HG03442 (cell line): ENCODE data around the gene NRL.

ENCODE experiments used
- ATAC-seq: cut with Tn5 transposase; IDR thresholded peaks from one replicate; pipeline ENCODE4 v1.9.1; 2021; ENCODE audit warnings: mild to moderate bottlenecking, moderate library complexity; ENCODE audit not compliant: unreplicated experiment

Gene NRL

DNA sequence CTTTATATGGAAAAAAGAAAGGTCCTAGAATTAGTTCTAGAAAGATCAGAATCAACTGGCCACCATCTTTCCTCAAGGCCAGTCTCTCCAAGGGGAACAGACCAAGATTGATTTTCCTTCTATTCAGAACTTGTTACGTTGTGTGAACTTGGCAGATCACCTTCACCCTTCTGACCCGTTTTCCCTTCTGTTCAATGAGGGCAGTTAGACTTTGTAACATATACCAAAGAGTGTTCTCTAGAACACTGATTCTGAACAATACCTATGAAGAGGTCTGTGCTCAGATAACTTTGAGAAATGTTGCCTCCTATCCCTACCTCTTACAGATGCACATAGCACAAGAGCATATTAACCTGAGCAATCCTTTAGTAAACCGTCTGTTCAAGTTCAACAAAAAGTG, 31.3 kb downstream of the NRL start:
- no peak for ATAC-seq

DNA sequence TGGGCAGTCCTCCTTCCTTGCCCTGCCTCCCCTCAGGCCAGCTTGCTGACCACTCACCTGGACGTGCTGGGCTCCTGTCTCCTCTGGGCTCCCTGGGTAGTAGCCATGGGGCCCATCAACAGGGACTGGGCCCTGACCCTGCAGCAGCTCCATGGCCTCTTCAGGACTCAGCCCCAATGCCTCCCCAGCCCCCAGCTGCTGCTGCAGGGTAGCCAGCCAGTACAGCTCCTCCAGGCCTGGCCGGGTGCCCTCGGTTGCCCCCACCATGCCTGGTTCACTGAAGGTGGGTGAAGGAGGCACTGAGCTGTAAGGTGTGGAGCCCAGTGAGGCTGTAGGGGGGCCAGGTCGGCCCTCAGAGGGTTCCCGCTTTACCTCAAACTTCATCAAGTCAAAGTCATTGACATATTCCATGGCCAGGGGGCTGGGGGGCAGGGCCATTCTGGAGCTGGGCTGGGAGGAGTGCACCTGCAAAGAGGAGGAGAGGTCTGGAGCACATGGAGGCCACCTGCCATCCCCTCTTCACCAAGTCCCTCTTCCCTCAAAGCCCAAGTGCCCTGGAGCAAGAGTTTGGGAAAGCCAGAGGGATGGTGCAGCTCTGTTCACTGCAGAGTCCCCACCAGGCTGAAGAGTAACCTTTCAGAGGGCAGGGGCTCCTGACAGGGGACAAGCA, 32.2 kb downstream of the NRL start:
- no peak for ATAC-seq

DNA sequence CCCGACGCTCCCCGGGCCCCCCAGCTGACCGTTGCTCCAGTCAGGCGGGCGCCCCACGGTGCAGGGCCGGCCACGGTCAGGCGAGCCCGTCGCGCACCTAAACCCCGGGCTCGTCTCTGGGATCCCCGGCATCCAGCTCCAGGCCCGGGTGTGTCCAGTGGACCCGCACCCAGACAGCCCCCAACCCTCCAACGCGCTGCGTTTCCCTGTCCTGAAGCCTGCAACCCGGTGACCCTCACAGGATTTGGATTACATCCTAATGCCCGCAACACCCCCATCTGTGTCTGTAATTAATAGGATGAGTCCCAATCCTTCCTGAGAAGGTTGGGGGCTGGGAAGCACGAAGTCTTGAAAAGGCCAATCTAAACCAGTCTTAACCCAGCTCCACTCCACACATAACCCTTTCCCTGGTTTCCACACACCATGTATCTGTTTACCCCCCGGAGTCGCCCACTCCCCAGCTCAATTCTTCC, 33.0 kb downstream of the NRL start:
- no peak for ATAC-seq

DNA sequence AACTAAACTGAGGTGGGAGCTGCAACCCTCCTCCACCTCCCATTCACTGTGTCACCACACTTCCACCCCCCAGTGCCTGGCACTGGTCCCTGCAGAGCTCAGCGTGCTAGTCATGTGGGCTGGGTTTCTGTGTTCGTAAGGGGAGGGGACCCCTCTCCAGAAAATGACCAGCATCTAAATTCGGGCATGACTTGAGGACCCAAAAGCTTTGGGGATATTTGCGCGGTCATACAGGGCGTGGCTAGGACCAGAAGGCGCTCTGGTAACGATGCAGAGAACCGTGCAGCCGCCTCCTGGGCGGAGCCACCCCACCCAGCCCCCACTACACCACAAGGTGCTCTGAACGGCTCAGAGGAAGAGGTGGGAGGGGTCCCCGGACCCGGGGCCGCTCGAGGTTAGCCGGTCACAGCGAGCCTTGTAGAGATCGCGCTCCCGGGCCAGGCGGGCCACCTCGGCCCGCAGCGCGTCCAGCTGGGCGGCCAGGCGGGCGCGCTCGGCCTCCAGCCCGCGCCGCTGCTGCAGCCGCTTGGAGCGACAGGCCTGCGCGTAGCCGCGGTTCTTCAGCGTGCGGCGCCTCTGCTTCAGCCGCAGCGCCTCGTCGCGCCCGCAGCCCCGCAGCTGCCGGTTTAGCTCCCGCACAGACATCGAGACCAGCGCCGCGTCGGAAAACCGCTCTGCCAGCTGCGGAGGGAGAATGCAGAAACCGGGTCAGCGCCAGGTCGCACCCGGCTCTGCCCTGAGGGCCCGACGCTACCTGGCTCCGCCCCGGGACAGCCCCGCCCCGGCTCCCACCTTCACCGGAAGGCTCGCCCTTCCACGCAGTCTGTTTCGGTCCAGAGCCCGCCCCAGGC, 33.6 kb downstream of the NRL start:
- peak; percentile 80 for ATAC-seq

- no peak for ATAC-seq
Observed at GRCh38 chr14:24080142-24080530, 34.6 kb downstream of the NRL start.

- ATAC-seq: no peak
Observed at GRCh38 chr14:24079491-24080141, 35.1 kb downstream of the NRL start.

GRCh38 chr14:24078146-24078545, 36.6 kb downstream of the NRL start:
- no peak for ATAC-seq

GRCh38 chr14:24077086-24077485, 37.7 kb downstream of the NRL start:
- no peak for ATAC-seq

- no peak for ATAC-seq
Observed at GRCh38 chr14:24076302-24076601, 38.5 kb downstream of the NRL start.

GRCh38 chr14:24075485-24076301, 39.1 kb downstream of the NRL start:
- no peak for ATAC-seq

GRCh38 chr14:24074625-24075484, 39.9 kb downstream of the NRL start:
- ATAC-seq: no peak

DNA sequence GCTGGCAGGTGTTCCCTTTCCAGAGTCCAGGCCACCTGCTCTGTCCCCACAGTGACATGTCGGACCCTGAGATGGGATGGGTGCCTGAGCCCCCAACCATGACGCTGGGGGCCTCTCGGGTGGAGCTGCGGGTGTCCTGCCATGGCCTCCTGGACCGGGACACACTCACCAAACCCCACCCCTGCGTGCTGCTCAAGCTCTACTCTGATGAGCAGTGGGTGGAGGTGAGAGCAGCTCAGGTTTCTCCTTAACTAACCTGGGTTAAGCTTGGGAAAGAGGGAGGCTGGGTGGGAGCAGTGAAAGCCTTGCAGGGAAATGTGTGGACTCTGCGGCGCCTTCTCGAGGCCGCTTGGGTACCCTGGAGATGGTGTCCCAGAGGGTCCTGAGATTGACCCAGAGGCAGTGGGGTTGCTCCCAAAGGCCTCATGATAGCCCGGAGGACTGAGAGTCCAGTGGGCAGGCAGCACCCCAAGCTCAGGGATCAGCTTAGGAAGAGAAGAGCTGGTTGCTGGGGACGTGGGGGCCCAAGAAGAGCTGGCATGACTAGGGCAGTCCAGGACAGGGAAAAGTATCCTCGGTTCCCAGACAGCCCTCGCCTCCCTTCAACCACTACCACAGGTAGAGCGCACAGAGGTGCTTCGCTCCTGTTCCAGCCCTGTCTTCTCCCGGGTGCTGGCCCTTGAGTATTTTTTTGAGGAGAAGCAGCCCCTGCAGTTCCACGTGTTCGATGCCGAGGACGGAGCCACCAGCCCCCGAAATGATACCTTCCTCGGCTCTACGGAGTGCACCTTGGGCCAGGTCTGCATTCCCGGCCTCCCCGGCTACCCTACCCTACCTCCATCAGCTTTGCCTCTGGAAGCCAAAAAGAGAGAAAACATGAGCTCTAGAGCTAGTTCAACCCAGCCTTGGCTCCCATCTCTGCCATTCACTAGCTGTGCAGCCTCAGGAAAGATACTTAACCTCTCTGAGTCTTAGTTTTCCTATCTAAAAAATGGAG, 41.6 kb downstream of the NRL start:
- no peak for ATAC-seq

GRCh38 chr14:24072436-24072835, 42.3 kb downstream of the NRL start:
- ATAC-seq: no peak

- ATAC-seq: no peak
Observed at GRCh38 chr14:24071836-24072430, 42.8 kb downstream of the NRL start.

DNA sequence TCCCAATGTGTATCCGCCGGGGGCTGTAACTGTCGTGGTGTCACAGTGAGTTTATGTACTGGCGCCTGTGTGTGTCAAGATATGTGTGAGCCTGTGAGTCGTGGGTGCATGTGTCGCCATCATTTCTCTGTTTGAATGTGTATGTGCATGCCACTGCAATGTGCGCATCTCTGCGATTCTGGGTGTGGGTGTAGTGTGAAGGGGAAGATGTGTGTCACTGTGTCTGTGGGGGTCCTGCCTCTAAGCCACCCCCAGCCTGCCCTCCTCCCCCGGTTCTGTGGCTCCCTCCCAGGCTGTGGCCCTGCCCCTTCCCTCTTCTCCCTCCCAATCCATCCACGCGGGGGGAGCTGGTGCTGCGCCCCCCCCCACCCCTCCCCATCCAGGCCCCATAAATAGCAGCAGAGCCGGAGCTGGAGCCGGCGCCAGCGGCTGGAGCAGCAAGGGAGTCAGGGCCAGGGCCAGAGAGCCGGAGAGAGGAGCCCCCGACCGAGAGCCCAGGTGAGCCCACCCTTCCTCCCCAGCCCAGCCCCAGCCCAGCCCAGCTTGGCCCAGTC, 43.5 kb downstream of the NRL start, which contains the start of gene CPNE6:
Gene CPNE6 (plus strand): TSS at position 419 of the 554 bp plus-strand sequence. CDS start 1,375 bp downstream, outside the sequence.
- ATAC-seq: no peak

DNA sequence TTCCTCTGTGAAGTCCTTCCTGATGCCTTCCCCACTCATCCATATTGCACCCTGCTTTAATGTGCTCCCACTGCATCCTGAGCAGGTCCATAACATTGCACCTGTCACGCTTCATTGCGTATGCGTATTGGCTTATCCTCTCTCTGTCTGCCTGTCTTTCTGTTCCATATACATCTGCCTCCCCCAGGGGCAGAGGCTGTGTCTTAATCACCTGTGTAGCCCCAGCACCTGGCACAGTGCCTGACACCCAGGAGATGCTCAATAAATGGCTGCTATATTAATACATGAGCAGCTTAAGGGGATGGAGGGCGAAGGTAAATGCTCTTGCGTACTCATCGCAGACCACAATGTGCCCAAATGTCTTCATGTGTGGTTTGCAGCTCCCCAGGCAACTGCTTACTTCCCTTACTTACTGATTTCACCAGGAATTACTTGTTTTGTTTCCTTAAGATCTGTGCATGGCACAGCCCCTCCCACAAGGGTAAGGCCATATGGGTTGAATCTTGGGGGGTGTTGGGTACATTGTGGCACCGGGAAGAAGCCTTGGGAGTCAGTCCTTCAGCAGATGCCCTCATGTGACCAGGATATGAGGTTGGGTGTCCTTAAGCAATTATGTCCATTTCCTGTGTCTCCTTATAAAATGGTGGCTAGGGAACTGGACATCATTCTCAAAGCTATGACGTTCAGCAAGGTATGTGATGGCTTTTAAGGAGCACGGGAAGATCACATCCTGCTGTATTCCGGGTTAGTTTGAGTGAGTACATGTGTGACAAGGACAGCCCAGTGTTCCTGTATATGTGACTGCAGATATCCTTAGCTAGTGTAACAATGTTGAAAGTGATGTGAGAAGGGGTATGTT, 44.2 kb downstream of the NRL start:
- no peak for ATAC-seq

DNA sequence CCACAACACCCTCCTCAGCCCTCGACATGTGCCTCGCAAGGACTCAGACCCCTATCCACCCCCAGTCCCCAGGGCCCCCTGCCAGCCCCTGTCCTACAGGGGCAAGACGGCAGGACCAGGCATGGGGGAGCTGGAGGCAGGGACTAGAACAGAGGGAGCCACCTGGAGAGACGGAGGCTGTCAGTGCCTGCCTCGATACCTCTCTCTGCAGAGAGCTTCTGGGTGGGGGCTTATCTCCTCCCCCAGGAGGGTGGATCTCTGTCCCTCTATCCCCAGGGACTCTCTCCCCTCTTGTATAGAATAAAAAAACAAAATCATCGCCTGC, 45.4 kb downstream of the NRL start:
- ATAC-seq: no peak
